T follicular helper cell (primary cell): ENCODE results near the gene ZFP36L2.
"Not testable (repeated sequence)": the region's sequence is repeated elsewhere in the genome, so short reads cannot be mapped to it uniquely, and the experiment has no call there.

Source experiments
- DNase-seq: peaks from one replicate; pipeline ENCODE4 v3.0.0-alpha.2; 2020; ENCODE audit warnings: low read depth

ZFP36L2 gene

GRCh38 chr2:43207553-43208300 is 18.7 kb downstream of the ZFP36L2 start:
- no peak for DNase-seq

GRCh38 chr2:43206602-43207001 is 19.8 kb downstream of the ZFP36L2 start:
- no peak for DNase-seq

GRCh38 chr2:43203373-43203772 is 23.0 kb downstream of the ZFP36L2 start:
- no peak for DNase-seq

GRCh38 chr2:43202289-43202688 is 24.1 kb downstream of the ZFP36L2 start:
- DNase-seq = no peak

GRCh38 chr2:43201497-43201896 is 24.9 kb downstream of the ZFP36L2 start:
- no peak for DNase-seq

GRCh38 chr2:43201016-43201415 is 25.4 kb downstream of the ZFP36L2 start:
- DNase-seq = no peak

- no peak for DNase-seq
Observed at GRCh38 chr2:43199492-43200488, 26.6 kb downstream of the ZFP36L2 start.

GRCh38 chr2:43198263-43198662 is 28.1 kb downstream of the ZFP36L2 start:
- no peak for DNase-seq

GRCh38 chr2:43197588-43197896 is 28.9 kb downstream of the ZFP36L2 start:
- no peak for DNase-seq

GRCh38 chr2:43196768-43197587 is 29.4 kb downstream of the ZFP36L2 start:
- DNase-seq = no peak

GRCh38 chr2:43194121-43194869 is 32.1 kb downstream of the ZFP36L2 start:
- no peak for DNase-seq

- DNase-seq = no peak
Observed at GRCh38 chr2:43193652-43194120, 32.7 kb downstream of the ZFP36L2 start.

GRCh38 chr2:43192744-43193651 is 33.4 kb downstream of the ZFP36L2 start:
- DNase-seq = no peak

- DNase-seq = no peak
Observed at GRCh38 chr2:43191947-43192516, 34.4 kb downstream of the ZFP36L2 start.

GRCh38 chr2:43190311-43191052 is 35.9 kb downstream of the ZFP36L2 start:
- DNase-seq = no peak

GRCh38 chr2:43189861-43190260 is 36.5 kb downstream of the ZFP36L2 start:
- not testable (repeated sequence) for DNase-seq

GRCh38 chr2:43188561-43189386 is 37.6 kb downstream of the ZFP36L2 start:
- no peak for DNase-seq

GRCh38 chr2:43186679-43187374 is 39.6 kb downstream of the ZFP36L2 start:
- DNase-seq = no peak
